IMR-90 (cell line): ENCODE data around the gene PRKACA. TPM values are rescaled to one million over a fixed set of nuclear protein-coding genes. Genes with fewer than 3 reads are reported as not detected.

Source experiments
- ATAC-seq: fragments of 200-7000 bp; cut with Tn5 transposase; 2 replicates; pipeline ENCODE4 v1.9.1; 2020; ENCODE audit warnings: low read depth, mild to moderate bottlenecking, moderate library complexity
- BruUV-seq: library from RNA; stranded (reverse); fragments of 400-500 nt; replicated peaks from 2 replicates; lab custom pipeline; 2021; lab: Mats Ljungman, UMichigan
- CTCF ChIA-PET: fragments of 300-600 bp; formaldehyde crosslinking; extraction: SDS; loops from one replicate; lab custom pipeline; 2021; ENCODE audit warnings: antibody characterized with exemption; lab: Yijun Ruan, JAX
- POLR2A ChIA-PET: fragments of 300-600 bp; sonication (Branson Sonifier 250); formaldehyde crosslinking; loops from one replicate; lab custom pipeline; 2022; ENCODE audit warnings: antibody characterized with exemption; ENCODE audit not compliant: unreplicated experiment; lab: Charles Lee
- DNase-seq: peaks from one replicate; pipeline ENCODE4 v3.0.0; 2013
- H2AFZ ChIP-seq: replicated peaks from 2 replicates; pipeline ENCODE3; 2013; ENCODE audit warnings: low read length, mild to moderate bottlenecking; ENCODE audit not compliant: poor library complexity
- H2AK5ac ChIP-seq: 2 replicates; pipeline ENCODE4 v1.6.1; 2013; ENCODE audit warnings: low read depth, low read length, inconsistent platforms
- H2AK9ac ChIP-seq: replicated peaks from 2 replicates; pipeline ENCODE3; 2013; ENCODE audit warnings: mild to moderate bottlenecking, low read depth, low read length, moderate library complexity; ENCODE audit not compliant: poor library complexity
- H2BK120ac ChIP-seq: 2 replicates; pipeline ENCODE4 v1.6.1; 2013; ENCODE audit warnings: low read depth, low read length, inconsistent platforms
- H2BK15ac ChIP-seq: 3 replicates; pipeline ENCODE4 v1.6.1; 2013; ENCODE audit warnings: low read depth, low read length, inconsistent platforms
- H2BK20ac ChIP-seq: 2 replicates; pipeline ENCODE4 v1.6.1; 2013; ENCODE audit warnings: low read depth, mild to moderate bottlenecking, inconsistent platforms, low read length, moderate library complexity
- H2BK5ac ChIP-seq: 2 replicates; pipeline ENCODE4 v1.6.1; 2013; ENCODE audit warnings: mild to moderate bottlenecking, low read depth, low read length, inconsistent platforms; ENCODE audit not compliant: poor library complexity, severe bottlenecking
- H3K14ac ChIP-seq: replicated peaks from 2 replicates; pipeline ENCODE4 v1.6.1; 2013; ENCODE audit warnings: low read depth, low read length, inconsistent platforms
- H3K18ac ChIP-seq: 2 replicates; pipeline ENCODE4 v1.6.1; 2013; ENCODE audit warnings: low read depth, low read length, control low read depth
- H3K23ac ChIP-seq: 2 replicates; pipeline ENCODE4 v1.6.1; 2013; ENCODE audit warnings: low read depth, low read length, inconsistent platforms
- H3K27ac ChIP-seq: 2 replicates; pipeline ENCODE4 v1.5.1; 2013; ENCODE audit warnings: mild to moderate bottlenecking, control low read depth, low read length; ENCODE audit not compliant: insufficient read depth
- H3K27me3 ChIP-seq: 2 replicates; pipeline ENCODE4 v1.6.1; 2013; ENCODE audit warnings: low read length; ENCODE audit not compliant: control insufficient read depth, insufficient read depth
- H3K36me3 ChIP-seq: 2 replicates; pipeline ENCODE4 v1.6.1; 2013; ENCODE audit warnings: low read length, mixed read lengths; ENCODE audit not compliant: control insufficient read depth, insufficient read depth
- H3K4ac ChIP-seq: 2 replicates; pipeline ENCODE4 v1.6.1; 2013; ENCODE audit warnings: low read depth, low read length, inconsistent platforms
- H3K4me1 ChIP-seq: 2 replicates; pipeline ENCODE4 v1.6.1; 2013; ENCODE audit warnings: low read length, mixed read lengths; ENCODE audit not compliant: control insufficient read depth, insufficient read depth
- H3K4me2 ChIP-seq: 2 replicates; pipeline ENCODE4 v1.6.1; 2013; ENCODE audit warnings: low read depth, mild to moderate bottlenecking, control low read depth, low read length, moderate library complexity
- H3K4me3 ChIP-seq: 2 replicates; pipeline ENCODE4 v1.5.1; 2013; ENCODE audit warnings: low read depth, mild to moderate bottlenecking, control low read depth, low read length, moderate library complexity; ENCODE audit not compliant: insufficient read depth
- H3K56ac ChIP-seq: 2 replicates; pipeline ENCODE4 v1.6.1; 2013; ENCODE audit warnings: low read length, inconsistent platforms; ENCODE audit not compliant: insufficient read depth; ENCODE audit errors: extremely low read depth
- H3K79me1 ChIP-seq, 2 experiments: 2 replicates each; pipeline ENCODE4 v1.6.1; 2013; ENCODE audit warnings: low read length in 2 of 2, inconsistent platforms in 1 of 2, low read depth in 1 of 2
- H3K9ac ChIP-seq: 2 replicates; pipeline ENCODE4 v1.6.1; 2013; ENCODE audit warnings: low read depth, low read length, control low read depth
- H3K9me1 ChIP-seq: 2 replicates; pipeline ENCODE4 v1.6.1; 2013; ENCODE audit warnings: low read length, inconsistent platforms; ENCODE audit not compliant: insufficient read depth
- H3K9me3 ChIP-seq: 2 replicates; pipeline ENCODE4 v1.6.1; 2013; ENCODE audit warnings: low read length; ENCODE audit not compliant: control insufficient read depth, insufficient read depth
- H4K20me1 ChIP-seq: 2 replicates; pipeline ENCODE4 v1.6.1; 2013; ENCODE audit warnings: low read length, inconsistent platforms; ENCODE audit not compliant: insufficient read depth
- H4K5ac ChIP-seq: 2 replicates; pipeline ENCODE4 v1.6.1; 2013; ENCODE audit warnings: mild to moderate bottlenecking, low read depth, low read length, control low read depth
- H4K8ac ChIP-seq, 2 experiments: 2 replicates each; pipeline ENCODE4 v1.6.1; 2013; ENCODE audit warnings: low read depth in 2 of 2, low read length in 2 of 2, control low read depth in 1 of 2, inconsistent platforms in 1 of 2
- H4K91ac ChIP-seq: 2 replicates; pipeline ENCODE4 v1.6.1; 2013; ENCODE audit warnings: low read depth, low read length, inconsistent platforms; ENCODE audit not compliant: insufficient read depth
- BHLHE40 ChIP-seq: fragments of 150-350 bp; IDR thresholded peaks from 2 replicates; pipeline ENCODE4 v1.6.1; 2016; ENCODE audit warnings: mild to moderate bottlenecking, low read depth, low read length
- CEBPB ChIP-seq: IDR thresholded peaks from 2 replicates; pipeline ENCODE4 v1.6.1; 2012; ENCODE audit warnings: low read depth, low read length, improper control_type of control experiment
- CHD1 ChIP-seq: IDR thresholded peaks from 2 replicates; pipeline ENCODE4 v1.6.1; 2012; ENCODE audit warnings: low read depth, low read length, improper control_type of control experiment
- CTCF ChIP-seq: conservative IDR thresholded peaks from 2 replicates; pipeline ENCODE4 v1.5.1; 2012; ENCODE audit warnings: mild to moderate bottlenecking, low read depth, low read length, improper control_type of control experiment
- ELK1 ChIP-seq: fragments of 150-350 bp; IDR thresholded peaks from 2 replicates; pipeline ENCODE4 v1.6.1; 2016; ENCODE audit warnings: low read depth, mild to moderate bottlenecking, low read length, moderate library complexity, borderline replicate concordance
- FOS ChIP-seq: fragments of 150-350 bp; IDR thresholded peaks from 2 replicates; pipeline ENCODE4 v1.6.1; 2016; ENCODE audit warnings: low read depth, low read length
- MAFK ChIP-seq: IDR thresholded peaks from 2 replicates; pipeline ENCODE4 v1.6.1; 2012; ENCODE audit warnings: low read depth, low read length, improper control_type of control experiment
- MAZ ChIP-seq: IDR thresholded peaks from 2 replicates; pipeline ENCODE4 v1.6.1; 2012; ENCODE audit warnings: low read depth, mild to moderate bottlenecking, low read length, improper control_type of control experiment, moderate library complexity, borderline replicate concordance
- MXI1 ChIP-seq: IDR thresholded peaks from 2 replicates; pipeline ENCODE4 v1.6.1; 2012; ENCODE audit warnings: low read depth, mild to moderate bottlenecking, low read length, moderate library complexity, borderline replicate concordance
- NFE2L2 ChIP-seq: fragments of 150-350 bp; IDR thresholded peaks from 2 replicates; pipeline ENCODE4 v1.6.1; 2016; ENCODE audit warnings: low read depth, mild to moderate bottlenecking, low read length
- POLR2A ChIP-seq: IDR thresholded peaks from 2 replicates; pipeline ENCODE4 v1.6.1; 2012; ENCODE audit warnings: mild to moderate bottlenecking, low read depth, low read length
- RAD21 ChIP-seq: IDR thresholded peaks from 2 replicates; pipeline ENCODE4 v1.6.1; 2012; ENCODE audit warnings: low read length, improper control_type of control experiment
- RCOR1 ChIP-seq: IDR thresholded peaks from 2 replicates; pipeline ENCODE4 v1.6.1; 2012; ENCODE audit warnings: mild to moderate bottlenecking, low read length, improper control_type of control experiment; ENCODE audit not compliant: insufficient replicate concordance
- RFX5 ChIP-seq: IDR thresholded peaks from 2 replicates; pipeline ENCODE4 v1.8.0; 2012; ENCODE audit warnings: low read depth, mild to moderate bottlenecking, low read length, moderate library complexity
- SMC3 ChIP-seq: fragments of 150-350 bp; IDR thresholded peaks from 2 replicates; pipeline ENCODE4 v1.6.1; 2016; ENCODE audit warnings: low read depth, mild to moderate bottlenecking, antibody characterized with exemption, low read length, moderate library complexity
- USF2 ChIP-seq: fragments of 150-350 bp; IDR thresholded peaks from 2 replicates; pipeline ENCODE4 v1.6.1; 2017; ENCODE audit warnings: mild to moderate bottlenecking, antibody characterized with exemption, low read length, low read depth
- WGBS, 2 experiments: methylation state at CpG; one replicate each; pipeline versions ENCODE4 v1.1.5 to v1.1.7; 2013; ENCODE audit warnings: missing lambda C conversion rate in 2 of 2; ENCODE audit not compliant: insufficient read length in 1 of 2; ENCODE audit errors: extremely low coverage in 2 of 2; 5-methylcytosine and 5-hydroxymethylcytosine counted together
- dilution Hi-C: fragments of 300-500 bp; cut with HindIII; formaldehyde crosslinking; loops from one replicate; pipeline ENCODE4 v1.14.3; 2018; ENCODE audit warnings: low sequenced_read_pairs; ENCODE audit not compliant: unreplicated experiment
- in situ Hi-C: fragments of 300-500 bp; cut with MboI; formaldehyde crosslinking; loops from 3 replicates; pipeline ENCODE4 v1.14.3; 2019; ENCODE audit warnings: low sequenced_read_pairs, inconsistent platforms, mixed read lengths
- intact Hi-C: fragments of 100-400 bp; cut with micrococcal nuclease; formaldehyde crosslinking; loops from 2 replicates; pipeline ENCODE4 v1.10.0; 2022
- polyA plus RNA-seq, 3 experiments: library from polyadenylated mRNA; depleted of rRNA; stranded (reverse); fragments of >200 nt; gene quantifications; 2 replicates each; pipeline ENCODE4 v1.2.3, GENCODE V29; 2012; ENCODE audit warnings: low replicate concordance in 1 of 3
- total RNA-seq: library from RNA; depleted of rRNA; stranded (reverse); fragments of >200 nt; gene quantifications from 2 replicates; pipeline ENCODE4 v1.2.3, GENCODE V29; 2012

PRKACA gene
- total and polyA plus RNA-seq, 2 of the 4 experiments (the other 2 are of a cell fraction): 18.1 to 94.5 TPM

GRCh38 chr19:14054099-14054498, 63.5 kb downstream of the PRKACA start:
- H3K18ac ChIP-seq: no peak overlapping the region
- H2BK120ac ChIP-seq: no peak overlapping the region
- POLR2A ChIA-PET: no interaction called here
- no peak for DNase-seq
- H2AK9ac ChIP-seq: no peak overlapping the region
- no peak overlapping the region for H2AK5ac ChIP-seq
- CTCF ChIA-PET: interaction anchor here (0.5 kb wide), 1 partner anchor 254 kb away, joined by 3 read pairs; no protein-coding TSS in a partner anchor
- in situ Hi-C loops (no loop called here), intact Hi-C loops (no loop called here), dilution Hi-C loops (no loop called here)
- H3K9me1 ChIP-seq: no peaks in the 10 kb centered on the region
- H2AFZ ChIP-seq: no peak overlapping the region
- no peak overlapping the region for H4K91ac ChIP-seq
- TF ChIP-seq ELK1: no peak
- no peak for TF ChIP-seq MAFK
- TF ChIP-seq CHD1: no peak
- no peak for TF ChIP-seq CEBPB
- TF ChIP-seq RFX5: no peak
- no peak for TF ChIP-seq RCOR1
- no peak for TF ChIP-seq MXI1
- no peak for TF ChIP-seq POLR2A
- TF ChIP-seq NFE2L2: no peak
- TF ChIP-seq MAZ: no peak
- no peak for TF ChIP-seq SMC3
- TF ChIP-seq CTCF: no peak
- TF ChIP-seq RAD21: no peak
- TF ChIP-seq BHLHE40: no peak
- no peak for TF ChIP-seq USF2
- no peak for TF ChIP-seq FOS
- no peak overlapping the region for H2BK15ac ChIP-seq
- no peak overlapping the region for H3K4ac ChIP-seq
- no peak overlapping the region for H4K8ac ChIP-seq
- H3K56ac ChIP-seq: no peak overlapping the region
- no peak for ATAC-seq
- no peak overlapping the region for H3K14ac ChIP-seq
- peaks cover 1% of the 10 kb centered on the region; the same call in 1 of the 2 replicates for H3K4me1 ChIP-seq
- H2BK20ac ChIP-seq: no peak overlapping the region
- H3K27ac ChIP-seq: no peak overlapping the region
- H4K5ac ChIP-seq: no peak overlapping the region
- peaks cover 2% of the 10 kb centered on the region; the same call in 1 of the 2 replicates for H3K9me3 ChIP-seq
- BruUV-seq: no TSS peak
- no peak overlapping the region for H3K9ac ChIP-seq
- H3K23ac ChIP-seq: no peak overlapping the region
- WGBS, 2 experiments: 70% methylated on average over 6 of the region's 6 CpGs; no CpG with 5 or more reads in 1 of the 2 experiments
- no peaks in the 10 kb centered on the region for H3K36me3 ChIP-seq
- no peaks in the 10 kb centered on the region for H4K20me1 ChIP-seq
- H3K27me3 ChIP-seq: peaks cover 25% of the 10 kb centered on the region
- no peaks in the 10 kb centered on the region for H3K79me1 ChIP-seq
- H3K4me2 ChIP-seq: no peak overlapping the region
- no peak overlapping the region for H3K4me3 ChIP-seq
- H2BK5ac ChIP-seq: no peak overlapping the region
